Upper lobe of left lung (tissue), 4 donors: ENCODE measurements around the gene UBE3D.
"Not testable (repeated sequence)": the region's sequence is repeated elsewhere in the genome, so short reads cannot be mapped to it uniquely, and the experiment has no call there.

Experiments
- CTCF ChIP-seq, 6 experiments: fragments of 450-650 bp in 4 of 6; fragments of 200-600 bp in 2 of 6; sonication (generic) in 2 of 6; IDR thresholded peaks; one replicate each; pipeline ENCODE4 v1.5.1; 2016 to 2019; ENCODE audit warnings: antibody characterized with exemption in 6 of 6
- EP300 ChIP-seq, 4 donors: sonication (generic); formaldehyde crosslinking; IDR thresholded peaks; one replicate each; pipeline ENCODE4 v1.5.1; 2017; ENCODE audit warnings: antibody characterized with exemption in 4 of 4, control low read depth in 2 of 4
- POLR2A ChIP-seq, 4 donors: fragments of 450-650 bp; IDR thresholded peaks; one replicate each; pipeline ENCODE4 v1.5.1; 2016 to 2017; ENCODE audit warnings: antibody characterized with exemption in 4 of 4, mild to moderate bottlenecking in 2 of 4
- POLR2AphosphoS5 ChIP-seq, 2 donors: sonication (generic); formaldehyde crosslinking; IDR thresholded peaks; one replicate each; pipeline ENCODE4 v1.5.1; 2017; ENCODE audit warnings: antibody characterized with exemption in 2 of 2

DNA sequence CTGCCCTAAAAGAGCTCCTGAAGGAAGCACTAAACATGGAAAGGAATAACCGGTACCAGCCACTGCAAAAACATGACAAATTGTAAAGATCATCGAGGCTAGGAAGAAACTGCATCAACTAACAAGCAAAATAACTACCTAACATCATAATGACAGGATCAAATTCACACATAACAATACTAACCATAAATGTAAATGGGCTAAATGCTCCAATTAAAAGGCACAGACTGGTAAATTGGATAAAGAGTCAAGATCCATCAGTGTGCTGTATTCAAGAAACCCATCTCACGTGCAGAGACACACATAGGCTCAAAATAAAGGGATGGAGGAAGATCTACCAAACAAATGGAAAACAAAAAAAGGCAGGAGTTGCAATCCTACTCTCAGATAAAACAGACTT, 212.7 kb downstream of the UBE3D start:
- TF ChIP-seq CTCF, POLR2A, POLR2AphosphoS5, EP300 (IDR thresholded peaks at IDR 0.05): not testable (repeated sequence)
